M059J (cell line): ENCODE measurements around the gene ANKRD13B. TPM values are rescaled to one million over a fixed set of nuclear protein-coding genes. Genes with fewer than 3 reads are reported as not detected.
A peak's percentile ranks its signal among the peaks of the same experiment; 100 is the strongest.

Experiments
- DNase-seq: peaks from one replicate; pipeline ENCODE4 v3.0.0-alpha.2; 2012; ENCODE audit warnings: low read depth
- total RNA-seq: library from RNA; depleted of rRNA; stranded (reverse); fragments of >200 nt; shearing (Covaris generic); gene quantifications from 2 replicates; pipeline ENCODE4 v1.2.3, GENCODE V29; 2014

The ANKRD13B gene
- total RNA-seq, 1 experiment from 2014 or later: 3.3 TPM

GRCh38 chr17:29568331-29569244 lies 24.3 kb upstream of the ANKRD13B start, which contains the start of gene TP53I13:
TSS of gene TP53I13 (plus strand) at chr17:29568701. CDS start at chr17:29568759, 58 bp downstream.
- peak; percentile 76 for DNase-seq

GRCh38 chr17:29569245-29569950 lies 23.5 kb upstream of the ANKRD13B start:
- peak; percentile 38 for DNase-seq

- DNase-seq: no peak
Measured at GRCh38 chr17:29570521-29570920, 22.4 kb upstream of the ANKRD13B start.

- no peak for DNase-seq
Measured at GRCh38 chr17:29571486-29571882, 21.4 kb upstream of the ANKRD13B start.

GRCh38 chr17:29571883-29572681 lies 20.9 kb upstream of the ANKRD13B start:
- DNase-seq: no peak

- no peak for DNase-seq
Measured at GRCh38 chr17:29572691-29573557, 20.0 kb upstream of the ANKRD13B start.

- no peak for DNase-seq
Measured at GRCh38 chr17:29573558-29573869, 19.4 kb upstream of the ANKRD13B start.

GRCh38 chr17:29573871-29574731 lies 18.8 kb upstream of the ANKRD13B start:
- DNase-seq: no peak

GRCh38 chr17:29574732-29575510 lies 18.0 kb upstream of the ANKRD13B start:
- DNase-seq: no peak

- no peak for DNase-seq
Measured at GRCh38 chr17:29575511-29576213, 17.3 kb upstream of the ANKRD13B start.

- no peak for DNase-seq
Measured at GRCh38 chr17:29576214-29577000, 16.5 kb upstream of the ANKRD13B start.

GRCh38 chr17:29577001-29577370 lies 15.9 kb upstream of the ANKRD13B start:
- DNase-seq: no peak

- no peak for DNase-seq
Measured at GRCh38 chr17:29577385-29578211, 15.3 kb upstream of the ANKRD13B start.

- no peak for DNase-seq
Measured at GRCh38 chr17:29578626-29579485, 14.1 kb upstream of the ANKRD13B start.

GRCh38 chr17:29579866-29580771 lies 12.8 kb upstream of the ANKRD13B start:
- DNase-seq: peak; percentile 77
